Tibial nerve (tissue), 4 donors: ENCODE data around the gene FNDC3A. TPM values are rescaled to one million over a fixed set of nuclear protein-coding genes. Genes with fewer than 3 reads are reported as not detected.

Source experiments
- DNase-seq, 2 donors: peaks; one replicate each; pipeline ENCODE4 v3.0.0-alpha.2; 2019; ENCODE audit warnings: low spot score in 2 of 2
- H3K27ac ChIP-seq, 4 donors: fragments of 200-600 bp; sonication (generic) in 3 of 4; one replicate each; pipeline ENCODE4 v1.5.1; 2017 to 2019; ENCODE audit warnings: mild to moderate bottlenecking in 1 of 4
- H3K27me3 ChIP-seq, 2 donors: fragments of 200-600 bp; sonication (generic) in 1 of 2; one replicate each; pipeline versions ENCODE4 v1.5.1 to v1.6.0; 2017 to 2019
- H3K36me3 ChIP-seq, 3 donors: fragments of 200-600 bp; sonication (generic); one replicate each; pipeline ENCODE4 v1.5.1; 2018 to 2019
- H3K4me1 ChIP-seq, 4 donors: fragments of 200-600 bp; sonication (generic) in 3 of 4; one replicate each; pipeline ENCODE4 v1.5.1; 2017 to 2019
- H3K4me3 ChIP-seq, 4 donors: fragments of 200-600 bp; sonication (generic) in 3 of 4; one replicate each; pipeline ENCODE4 v1.5.1; 2017 to 2019; ENCODE audit warnings: mild to moderate bottlenecking in 1 of 4, moderate library complexity in 1 of 4
- H3K9me3 ChIP-seq, 4 donors: fragments of 200-600 bp; sonication (generic) in 3 of 4; one replicate each; pipeline ENCODE4 v1.5.1; 2017 to 2019
- EP300 ChIP-seq, 2 donors: sonication (generic); formaldehyde crosslinking; IDR thresholded peaks; one replicate each; pipeline ENCODE4 v1.6.1; 2017; ENCODE audit warnings: antibody characterized with exemption in 2 of 2, mild to moderate bottlenecking in 1 of 2
- POLR2A ChIP-seq, 2 donors: fragments of 450-650 bp; IDR thresholded peaks; one replicate each; pipeline ENCODE4 v1.6.1; 2017; ENCODE audit warnings: antibody characterized with exemption in 2 of 2, mild to moderate bottlenecking in 2 of 2, moderate library complexity in 2 of 2
- WGBS, 2 donors: methylation state at CpG; one replicate each; pipeline ENCODE4 v1.1.5; 2018; 5-methylcytosine and 5-hydroxymethylcytosine counted together
- total RNA-seq, 4 donors: library from RNA; depleted of rRNA; stranded (reverse); fragments of >200 nt; gene quantifications; one replicate each; pipeline ENCODE4 v1.1.0, GENCODE V29; 2016
- TF ChIP-seq, protein P1 (sequence below), 5 experiments: fragments of 200-600 bp in 3 of 5; fragments of 450-650 bp in 2 of 5; sonication (generic) in 3 of 5; IDR thresholded peaks; one replicate each; pipeline ENCODE4 v1.5.1; 2016 to 2019; ENCODE audit warnings: antibody characterized with exemption in 5 of 5, mild to moderate bottlenecking in 3 of 5, moderate library complexity in 2 of 5

FNDC3A gene
- total RNA-seq, 4 donors from 2014 or later: 38.2 to 57.7 (median 47.0) TPM

DNA sequence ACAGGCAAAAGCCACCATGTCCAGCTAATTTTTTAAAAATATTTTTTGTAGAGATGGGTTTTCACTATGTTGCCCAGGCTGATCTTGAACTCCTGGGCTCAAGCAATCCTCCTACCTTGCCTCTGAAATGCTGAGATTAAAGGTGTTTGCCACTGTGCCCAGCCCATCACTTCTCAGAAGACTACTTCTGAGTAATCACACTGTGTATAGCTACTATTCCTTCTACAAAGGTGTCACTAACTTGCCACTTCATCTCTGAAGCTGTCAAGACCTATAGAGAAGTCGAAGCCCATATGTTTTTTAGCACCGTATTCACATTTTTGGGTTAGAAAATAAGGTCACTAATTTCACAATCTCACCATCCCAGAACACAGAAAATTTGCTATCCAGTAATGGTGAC lies 36.0 kb upstream of the FNDC3A start:
- Histone ChIP-seq H3K4me1 (no peaks in the 10 kb centered on the region), H3K36me3 (no peaks in the 10 kb centered on the region), H3K9me3 (peaks cover 0 to 8% (median 0%) of the 10 kb centered on the region in 4 donors), H3K4me3 (no peak overlapping the region), H3K27ac (no peak overlapping the region), H3K27me3 (no peaks in the 10 kb centered on the region)
- no peak for TF ChIP-seq EP300 (IDR thresholded peaks at IDR 0.05)
- no peak for TF ChIP-seq POLR2A (IDR thresholded peaks at IDR 0.05)
- TF ChIP-seq, protein P1, sequence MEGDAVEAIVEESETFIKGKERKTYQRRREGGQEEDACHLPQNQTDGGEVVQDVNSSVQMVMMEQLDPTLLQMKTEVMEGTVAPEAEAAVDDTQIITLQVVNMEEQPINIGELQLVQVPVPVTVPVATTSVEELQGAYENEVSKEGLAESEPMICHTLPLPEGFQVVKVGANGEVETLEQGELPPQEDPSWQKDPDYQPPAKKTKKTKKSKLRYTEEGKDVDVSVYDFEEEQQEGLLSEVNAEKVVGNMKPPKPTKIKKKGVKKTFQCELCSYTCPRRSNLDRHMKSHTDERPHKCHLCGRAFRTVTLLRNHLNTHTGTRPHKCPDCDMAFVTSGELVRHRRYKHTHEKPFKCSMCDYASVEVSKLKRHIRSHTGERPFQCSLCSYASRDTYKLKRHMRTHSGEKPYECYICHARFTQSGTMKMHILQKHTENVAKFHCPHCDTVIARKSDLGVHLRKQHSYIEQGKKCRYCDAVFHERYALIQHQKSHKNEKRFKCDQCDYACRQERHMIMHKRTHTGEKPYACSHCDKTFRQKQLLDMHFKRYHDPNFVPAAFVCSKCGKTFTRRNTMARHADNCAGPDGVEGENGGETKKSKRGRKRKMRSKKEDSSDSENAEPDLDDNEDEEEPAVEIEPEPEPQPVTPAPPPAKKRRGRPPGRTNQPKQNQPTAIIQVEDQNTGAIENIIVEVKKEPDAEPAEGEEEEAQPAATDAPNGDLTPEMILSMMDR (IDR thresholded peaks at IDR 0.05): no peak
- no peak for DNase-seq
- 91 to 93% methylated on average over 2 of the region's 2 CpGs for WGBS, 2 donors

DNA sequence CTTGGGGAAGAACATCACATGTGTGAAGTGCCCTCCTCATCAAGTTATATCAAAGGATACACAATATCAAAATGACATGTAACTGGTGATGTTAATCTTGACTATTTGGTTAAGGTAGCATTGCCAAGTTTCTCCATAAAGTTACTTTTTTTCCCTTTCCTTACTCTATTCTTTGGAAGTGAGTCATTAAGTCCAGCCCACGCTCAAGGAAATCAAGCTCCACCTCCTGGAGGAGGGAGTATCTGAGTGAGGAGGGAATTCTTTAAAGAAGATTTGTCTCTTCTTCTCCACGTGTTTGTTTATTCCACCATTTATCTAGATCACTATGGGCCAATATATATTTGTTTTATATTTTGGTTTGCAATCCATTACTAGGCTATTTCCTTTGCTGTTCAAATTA lies 33.6 kb upstream of the FNDC3A start:
- DNase-seq: no peak

DNA sequence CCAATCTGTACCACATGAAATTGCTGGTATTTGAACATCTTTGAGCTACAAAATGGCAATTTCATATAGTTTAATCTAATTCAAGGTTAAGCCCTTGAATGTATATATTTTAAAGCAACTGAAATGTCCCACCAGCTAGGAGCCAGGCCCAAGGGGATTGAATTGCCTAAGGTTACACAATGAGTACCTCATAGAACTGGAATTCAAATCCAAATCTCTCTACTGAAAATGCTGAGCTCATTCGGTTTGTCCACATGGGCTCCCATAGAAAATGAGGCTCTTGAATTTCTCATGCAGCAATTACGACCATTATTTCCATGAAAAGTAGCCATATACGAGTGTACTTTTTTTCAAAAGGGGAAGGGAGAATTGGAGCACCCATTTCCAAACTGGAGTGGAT lies 31.5 kb upstream of the FNDC3A start:
- H3K9me3 ChIP-seq: no peaks in the 10 kb centered on the region
- peaks cover 0 to 4% (median 0%) of the 10 kb centered on the region in 4 donors for H3K4me1 ChIP-seq
- H3K27ac ChIP-seq: no peak overlapping the region
- no peak for DNase-seq
- TF ChIP-seq, protein P1 (IDR thresholded peaks at IDR 0.05): no peak
- TF ChIP-seq POLR2A (IDR thresholded peaks at IDR 0.05): no peak
- no peak for TF ChIP-seq EP300 (IDR thresholded peaks at IDR 0.05)
- H3K4me3 ChIP-seq: no peak overlapping the region
- WGBS, 2 donors: 68 to 81% methylated on average over 3 of the region's 3 CpGs
- H3K27me3 ChIP-seq: no peaks in the 10 kb centered on the region
- H3K36me3 ChIP-seq: no peaks in the 10 kb centered on the region

More for the DNA sequence above, 33.6 kb upstream of the FNDC3A start:
- H3K4me3 ChIP-seq: no peak overlapping the region
- 46 to 55% methylated on average over 2 of the region's 2 CpGs for WGBS, 2 donors
- no peaks in the 10 kb centered on the region for H3K9me3 ChIP-seq
- H3K4me1 ChIP-seq: no peaks in the 10 kb centered on the region
- H3K27ac ChIP-seq: no peak overlapping the region
- no peaks in the 10 kb centered on the region for H3K36me3 ChIP-seq
- TF ChIP-seq POLR2A (IDR thresholded peaks at IDR 0.05) (no peak), EP300 (IDR thresholded peaks at IDR 0.05) (no peak)
- TF ChIP-seq, protein P1 (IDR thresholded peaks at IDR 0.05): no peak
- no peaks in the 10 kb centered on the region for H3K27me3 ChIP-seq

DNA sequence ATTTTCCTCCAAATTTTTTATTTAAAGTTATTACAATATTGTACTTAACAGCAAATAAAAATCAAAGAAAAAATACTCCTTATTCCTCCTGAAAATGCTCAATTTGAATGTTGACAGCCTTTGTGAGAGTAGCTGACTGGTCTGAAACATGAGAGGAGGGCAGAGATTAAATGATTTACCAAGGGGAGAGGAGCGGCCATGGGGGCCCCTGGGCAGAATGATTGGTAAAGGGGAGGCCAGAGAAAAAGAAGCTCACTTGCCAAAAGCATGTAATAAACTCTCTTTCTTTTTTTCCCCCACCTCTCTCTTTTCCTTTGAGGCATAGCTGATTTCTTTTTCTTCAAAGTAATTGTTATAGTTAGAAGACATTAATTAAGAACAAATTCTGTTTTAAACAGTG lies 30.1 kb upstream of the FNDC3A start:
- H3K27me3 ChIP-seq: no peaks in the 10 kb centered on the region
- 63 to 69% methylated on average over 1 of the region's 1 CpG for WGBS, 2 donors
- no peaks in the 10 kb centered on the region for H3K9me3 ChIP-seq
- H3K27ac ChIP-seq: no peak overlapping the region
- no peak for DNase-seq
- H3K4me1 ChIP-seq: peaks cover 0 to 16% (median 0%) of the 10 kb centered on the region in 4 donors
- H3K4me3 ChIP-seq: no peak overlapping the region
- TF ChIP-seq EP300 (IDR thresholded peaks at IDR 0.05) (no peak), POLR2A (IDR thresholded peaks at IDR 0.05) (no peak)
- TF ChIP-seq, protein P1 (IDR thresholded peaks at IDR 0.05): no peak
- H3K36me3 ChIP-seq: no peaks in the 10 kb centered on the region

DNA sequence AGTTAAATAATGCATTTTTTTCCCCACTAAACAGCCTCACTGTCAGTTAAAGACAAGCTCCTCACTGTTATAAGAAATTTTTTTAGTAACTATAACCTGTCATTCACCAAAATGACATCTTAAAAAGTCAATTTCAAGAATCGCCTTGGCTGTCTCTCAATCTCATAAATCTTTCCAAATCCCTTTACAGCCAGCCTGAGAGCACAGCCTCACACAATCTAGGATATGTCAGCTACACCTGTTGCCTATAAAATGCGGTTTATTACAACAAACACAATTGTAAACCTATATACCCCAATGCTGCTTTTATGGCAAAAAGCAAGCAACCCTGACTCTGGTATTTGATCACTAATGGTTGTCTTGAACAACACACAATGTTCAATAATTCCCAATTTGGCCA lies 29.5 kb upstream of the FNDC3A start:
- no peak for DNase-seq
- H3K27ac ChIP-seq: no peak overlapping the region
- H3K9me3 ChIP-seq: no peaks in the 10 kb centered on the region
- TF ChIP-seq, protein P1 (IDR thresholded peaks at IDR 0.05): no peak
- TF ChIP-seq EP300 (IDR thresholded peaks at IDR 0.05) (no peak), POLR2A (IDR thresholded peaks at IDR 0.05) (no peak)
- no peak overlapping the region for H3K4me3 ChIP-seq
- peaks cover 0 to 16% (median 0%) of the 10 kb centered on the region in 4 donors for H3K4me1 ChIP-seq
- H3K27me3 ChIP-seq: no peaks in the 10 kb centered on the region
- WGBS, 2 donors: 59 to 86% methylated on average over 2 of the region's 2 CpGs
- no peaks in the 10 kb centered on the region for H3K36me3 ChIP-seq
